ENCODE results near the gene OOSP4B.
"Not testable (repeated sequence)": the region's sequence is repeated elsewhere in the genome, so short reads cannot be mapped to it uniquely, and the experiment has no call there.

Gene OOSP4B

GRCh38 chr11:60016881-60017280, at the start of gene OOSP4B:
TSS of gene OOSP4B (plus strand) at chr11:60017181.
- DNase-seq, result no peak

- no peak for DNase-seq
These were observed 49.1 kb upstream of the OOSP4B start for GRCh38 chr11:59967677-59968394.

GRCh38 chr11:59968395-59968783, 48.6 kb upstream of the OOSP4B start:
- DNase-seq, result no peak

GRCh38 chr11:59973097-59973496, 43.9 kb upstream of the OOSP4B start:
- DNase-seq, result no peak

- DNase-seq, result no peak
These were observed 35.7 kb upstream of the OOSP4B start for GRCh38 chr11:59981106-59981770.

- not testable (repeated sequence) for DNase-seq
These were observed 34.9 kb upstream of the OOSP4B start for GRCh38 chr11:59982037-59982436.

GRCh38 chr11:59983212-59983611, 33.8 kb upstream of the OOSP4B start:
- DNase-seq, result no peak

GRCh38 chr11:59984368-59984767, 32.6 kb upstream of the OOSP4B start:
- no peak for DNase-seq

- DNase-seq, result no peak
These were observed 26.6 kb upstream of the OOSP4B start for GRCh38 chr11:59990421-59990820.

GRCh38 chr11:59992425-59992824, 24.6 kb upstream of the OOSP4B start:
- DNase-seq, result no peak

- DNase-seq, result no peak
These were observed 19.2 kb upstream of the OOSP4B start for GRCh38 chr11:59997800-59998199.

GRCh38 chr11:59999691-60000090, 17.3 kb upstream of the OOSP4B start:
- DNase-seq, result no peak

GRCh38 chr11:60003729-60004128, 13.3 kb upstream of the OOSP4B start:
- DNase-seq, result no peak

- no peak for DNase-seq
These were observed 11.6 kb upstream of the OOSP4B start for GRCh38 chr11:60005360-60005759.

GRCh38 chr11:60018058-60018457, 1.1 kb downstream of the OOSP4B start:
- DNase-seq, result no peak

GRCh38 chr11:60020376-60020775, 3.4 kb downstream of the OOSP4B start:
- not testable (repeated sequence) for DNase-seq

GRCh38 chr11:60029015-60029632, 12.1 kb downstream of the OOSP4B start:
- no peak for DNase-seq

GRCh38 chr11:60040109-60040508, 23.1 kb downstream of the OOSP4B start, which contains the start of gene OOSP2:
TSS of gene OOSP2 (plus strand) at chr11:60040409. CDS start at chr11:60040460, 51 bp downstream.
- DNase-seq, result no peak

GRCh38 chr11:60050422-60050821, 33.4 kb downstream of the OOSP4B start:
- not testable (repeated sequence) for DNase-seq

- not testable (repeated sequence) for DNase-seq
These were observed 33.9 kb downstream of the OOSP4B start for GRCh38 chr11:60050839-60051238.

GRCh38 chr11:60056349-60056969, 39.5 kb downstream of the OOSP4B start, which contains the start of gene MS4A3:
TSS of gene MS4A3 (plus strand) at chr11:60056665. CDS start at chr11:60061161, 4,496 bp downstream.
- DNase-seq, result no peak

- no peak for DNase-seq
These were observed 42.1 kb downstream of the OOSP4B start for GRCh38 chr11:60059052-60059451.

- DNase-seq, result no peak
These were observed 42.7 kb downstream of the OOSP4B start for GRCh38 chr11:60059521-60060240.
